ENCODE results near the gene RPL10. TPM values are rescaled to one million over a fixed set of nuclear protein-coding genes. Genes with fewer than 3 reads are reported as not detected.
A peak's percentile ranks its signal among the peaks of the same experiment; 100 is the strongest.
"Not testable (repeated sequence)": the region's sequence is repeated elsewhere in the genome, so short reads cannot be mapped to it uniquely, and the experiment has no call there.

RPL10 gene
- total RNA-seq, 4 donors from 2014 or later: 6,220 to 8,957 (median 7,673) TPM

GRCh38 chrX:154384284-154384892, 13.8 kb upstream of the RPL10 start:
- ATAC-seq (ENCODE audit: low FRiP score): no peak
- DNase-seq (ENCODE audit: low spot score): no peak
- TF ChIP-seq, protein P1, sequence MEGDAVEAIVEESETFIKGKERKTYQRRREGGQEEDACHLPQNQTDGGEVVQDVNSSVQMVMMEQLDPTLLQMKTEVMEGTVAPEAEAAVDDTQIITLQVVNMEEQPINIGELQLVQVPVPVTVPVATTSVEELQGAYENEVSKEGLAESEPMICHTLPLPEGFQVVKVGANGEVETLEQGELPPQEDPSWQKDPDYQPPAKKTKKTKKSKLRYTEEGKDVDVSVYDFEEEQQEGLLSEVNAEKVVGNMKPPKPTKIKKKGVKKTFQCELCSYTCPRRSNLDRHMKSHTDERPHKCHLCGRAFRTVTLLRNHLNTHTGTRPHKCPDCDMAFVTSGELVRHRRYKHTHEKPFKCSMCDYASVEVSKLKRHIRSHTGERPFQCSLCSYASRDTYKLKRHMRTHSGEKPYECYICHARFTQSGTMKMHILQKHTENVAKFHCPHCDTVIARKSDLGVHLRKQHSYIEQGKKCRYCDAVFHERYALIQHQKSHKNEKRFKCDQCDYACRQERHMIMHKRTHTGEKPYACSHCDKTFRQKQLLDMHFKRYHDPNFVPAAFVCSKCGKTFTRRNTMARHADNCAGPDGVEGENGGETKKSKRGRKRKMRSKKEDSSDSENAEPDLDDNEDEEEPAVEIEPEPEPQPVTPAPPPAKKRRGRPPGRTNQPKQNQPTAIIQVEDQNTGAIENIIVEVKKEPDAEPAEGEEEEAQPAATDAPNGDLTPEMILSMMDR (IDR thresholded peaks at IDR 0.05): no peak

- DNase-seq (ENCODE audit: low spot score); ATAC-seq (ENCODE audit: low FRiP score): not testable (repeated sequence)
Observed at GRCh38 chrX:154388094-154388493, 10.1 kb upstream of the RPL10 start.

- not testable (repeated sequence) for DNase-seq (ENCODE audit: low spot score); ATAC-seq (ENCODE audit: low FRiP score)
Observed at GRCh38 chrX:154388649-154389048, 9.5 kb upstream of the RPL10 start.

DNA sequence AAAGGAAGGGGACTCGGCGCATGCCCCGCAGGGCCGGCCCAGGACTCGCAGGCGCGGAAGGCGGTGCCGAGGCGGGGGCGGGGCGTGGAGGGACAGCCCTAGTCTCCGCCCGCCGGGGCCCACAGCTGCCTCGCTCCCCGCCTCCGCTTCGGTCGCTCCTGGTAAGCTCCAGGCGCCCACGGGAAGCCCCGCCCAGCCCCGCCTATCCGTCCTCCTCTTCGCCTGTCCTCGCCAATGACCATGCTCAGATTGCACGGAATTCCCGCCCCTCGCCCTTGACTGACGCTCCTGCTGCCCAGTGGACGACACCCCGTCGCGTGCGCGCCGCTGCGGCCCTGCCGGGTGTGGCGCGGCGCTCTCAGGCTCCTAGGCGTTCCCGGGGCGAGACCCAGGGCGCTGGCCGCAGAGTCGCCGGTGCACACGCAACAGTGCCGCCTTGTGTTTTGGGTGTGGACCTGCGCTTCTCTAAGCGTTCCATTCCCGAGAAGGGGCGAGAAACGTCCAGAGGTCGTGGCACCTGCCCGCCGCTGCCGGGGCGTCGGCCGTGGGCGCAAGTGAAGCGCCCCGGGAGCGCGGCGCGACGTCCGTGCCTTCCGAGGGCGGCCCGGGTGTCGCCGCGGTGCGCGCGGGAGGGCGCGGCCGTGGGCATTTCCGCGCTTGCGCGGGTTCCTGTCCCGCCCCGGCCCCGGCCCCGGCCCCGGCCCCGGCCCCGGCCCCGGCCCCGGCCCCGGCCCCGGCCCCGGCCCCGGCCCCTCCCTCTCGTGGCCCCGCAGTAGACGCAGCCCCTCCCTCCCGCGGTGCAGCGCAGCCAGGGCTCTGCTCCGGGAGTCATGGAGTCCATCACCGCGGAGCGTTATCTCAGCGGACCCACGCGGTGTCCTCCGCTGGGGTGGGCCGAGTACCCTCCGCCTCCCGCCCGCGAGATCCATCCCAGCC, 8.1 kb upstream of the RPL10 start:
- peak; percentile 83 for ATAC-seq (ENCODE audit: low FRiP score)
- not testable (repeated sequence) for DNase-seq (ENCODE audit: low spot score)

- not testable (repeated sequence) for ATAC-seq (ENCODE audit: low FRiP score); DNase-seq (ENCODE audit: low spot score)
Observed at GRCh38 chrX:154396363-154396762, 1.8 kb upstream of the RPL10 start.

GRCh38 chrX:154396973-154397887, 947 bp upstream of the RPL10 start:
- no peak for DNase-seq (ENCODE audit: low spot score)
- ATAC-seq (ENCODE audit: low FRiP score): peak; percentile 82
- TF ChIP-seq, protein P1 (IDR thresholded peaks at IDR 0.05): no peak

DNA sequence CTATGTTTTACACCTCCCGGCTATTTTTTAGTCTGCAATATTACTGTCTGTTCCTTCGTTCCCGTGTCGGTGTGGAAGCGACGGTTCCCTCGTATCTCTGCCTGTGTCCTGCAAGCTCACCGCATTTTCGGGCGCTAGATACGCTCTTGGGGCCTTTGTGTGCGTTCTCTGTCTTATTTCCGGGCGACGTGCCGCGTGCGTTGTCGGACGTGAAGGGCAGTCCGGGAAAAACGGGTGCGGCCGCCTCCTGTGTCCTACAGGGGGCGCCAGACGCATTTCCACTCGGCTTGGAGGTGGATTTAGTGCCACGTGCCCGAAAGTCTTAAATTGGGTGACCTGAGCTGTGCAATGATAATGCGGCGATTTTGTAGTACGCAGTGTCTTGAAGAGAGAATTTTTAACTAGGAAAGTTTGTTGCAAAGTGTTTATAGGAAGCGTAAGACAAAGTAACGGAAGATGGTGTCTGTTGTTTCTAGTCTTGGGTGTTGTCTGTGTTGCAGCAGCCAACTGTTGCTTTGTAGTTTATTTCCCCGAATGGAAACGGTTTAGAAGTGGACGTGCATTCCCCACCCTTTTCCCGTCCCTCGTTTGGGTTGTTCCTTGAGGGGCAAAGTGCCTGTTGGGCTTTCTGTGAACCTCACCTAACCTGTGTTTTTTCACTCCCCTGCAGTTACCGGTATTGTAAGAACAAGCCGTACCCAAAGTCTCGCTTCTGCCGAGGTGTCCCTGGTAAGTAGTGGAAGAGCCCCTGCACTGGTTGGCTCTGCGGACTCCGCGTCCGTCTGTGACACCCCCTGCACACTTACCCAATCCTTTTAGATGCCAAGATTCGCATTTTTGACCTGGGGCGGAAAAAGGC, 720 bp downstream of the RPL10 start:
- no peak for DNase-seq (ENCODE audit: low spot score)
- TF ChIP-seq, protein P1 (IDR thresholded peaks at IDR 0.05): peak in 2 of 3 donors; percentile 5 to 28
- no peak for ATAC-seq (ENCODE audit: low FRiP score)

- ATAC-seq (ENCODE audit: low FRiP score) (no peak), DNase-seq (ENCODE audit: low spot score) (no peak)
Observed at GRCh38 chrX:154399527-154400368, 1.6 kb downstream of the RPL10 start.

DNA sequence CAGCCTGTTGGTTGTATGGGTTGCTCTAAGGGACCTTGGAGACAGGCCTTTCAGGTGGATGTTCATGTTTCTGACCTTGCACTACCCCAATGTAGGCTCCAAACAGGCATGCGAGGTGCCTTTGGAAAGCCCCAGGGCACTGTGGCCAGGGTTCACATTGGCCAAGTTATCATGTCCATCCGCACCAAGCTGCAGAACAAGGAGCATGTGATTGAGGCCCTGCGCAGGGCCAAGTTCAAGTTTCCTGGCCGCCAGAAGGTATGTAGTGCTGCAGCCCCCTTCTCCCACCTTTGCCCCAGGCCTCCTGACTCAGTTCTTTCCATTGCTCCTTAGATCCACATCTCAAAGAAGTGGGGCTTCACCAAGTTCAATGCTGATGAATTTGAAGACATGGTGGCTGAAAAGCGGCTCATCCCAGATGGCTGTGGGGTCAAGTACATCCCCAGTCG, 2.2 kb downstream of the RPL10 start:
- ATAC-seq (ENCODE audit: low FRiP score); DNase-seq (ENCODE audit: low spot score): not testable (repeated sequence)

More at GRCh38 chrX:154399527-154400368, 1.6 kb downstream of the RPL10 start:
- TF ChIP-seq, protein P1 (IDR thresholded peaks at IDR 0.05): no peak
